Measurements from ENCODE around the gene DST.
"Not testable (repeated sequence)": the region's sequence is repeated elsewhere in the genome, so short reads cannot be mapped to it uniquely, and the experiment has no call there.

The DST gene

DNA sequence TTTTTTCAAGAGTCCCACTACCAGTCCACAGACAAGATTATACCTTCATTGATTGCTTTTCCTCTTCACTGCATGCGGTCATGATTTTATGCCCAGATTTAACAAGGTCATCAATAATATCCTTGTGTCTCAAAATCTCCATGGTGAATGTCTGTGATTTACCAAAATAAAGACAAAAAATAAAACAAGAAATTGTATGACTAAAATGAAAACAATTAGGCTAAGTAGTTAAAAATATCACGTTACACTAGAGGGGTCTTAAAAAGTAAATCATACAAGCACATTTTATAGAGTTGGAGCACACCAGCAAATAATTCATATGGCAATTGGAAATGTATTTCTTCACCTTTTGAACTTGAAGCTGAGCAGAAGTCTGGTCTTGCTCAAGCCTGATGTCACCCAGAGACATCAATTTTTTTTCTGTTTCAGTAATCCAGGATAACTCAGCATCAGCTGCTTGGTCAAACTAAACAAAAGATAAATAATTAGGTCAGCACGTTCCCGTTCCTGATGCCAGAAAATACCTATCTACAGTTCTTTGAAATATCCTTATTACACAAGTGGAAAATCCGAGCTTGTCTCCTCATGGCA, 125.4 kb downstream of the DST start:
- DNase-seq (ENCODE audit: low read depth, low spot score) = no peak

DNA sequence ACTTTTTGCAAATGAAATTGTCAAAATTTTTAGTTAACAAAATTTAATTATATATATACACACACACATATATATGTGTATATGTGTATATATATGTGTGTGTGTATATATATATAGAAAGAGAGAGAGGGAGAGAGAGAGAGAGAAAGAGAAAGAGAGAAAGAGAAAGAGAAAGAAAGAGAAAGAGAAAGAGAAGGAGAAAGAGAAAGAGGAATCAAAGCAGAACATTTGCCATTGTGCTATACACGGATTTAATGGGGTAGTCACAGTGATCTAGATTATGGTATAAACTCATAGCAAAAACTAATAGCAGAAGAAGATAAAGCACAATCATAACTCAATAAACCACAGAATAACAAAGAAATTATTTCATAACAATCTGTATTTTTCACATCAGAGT, 126.7 kb downstream of the DST start:
- DNase-seq (ENCODE audit: low read depth, low spot score) = no peak

DNA sequence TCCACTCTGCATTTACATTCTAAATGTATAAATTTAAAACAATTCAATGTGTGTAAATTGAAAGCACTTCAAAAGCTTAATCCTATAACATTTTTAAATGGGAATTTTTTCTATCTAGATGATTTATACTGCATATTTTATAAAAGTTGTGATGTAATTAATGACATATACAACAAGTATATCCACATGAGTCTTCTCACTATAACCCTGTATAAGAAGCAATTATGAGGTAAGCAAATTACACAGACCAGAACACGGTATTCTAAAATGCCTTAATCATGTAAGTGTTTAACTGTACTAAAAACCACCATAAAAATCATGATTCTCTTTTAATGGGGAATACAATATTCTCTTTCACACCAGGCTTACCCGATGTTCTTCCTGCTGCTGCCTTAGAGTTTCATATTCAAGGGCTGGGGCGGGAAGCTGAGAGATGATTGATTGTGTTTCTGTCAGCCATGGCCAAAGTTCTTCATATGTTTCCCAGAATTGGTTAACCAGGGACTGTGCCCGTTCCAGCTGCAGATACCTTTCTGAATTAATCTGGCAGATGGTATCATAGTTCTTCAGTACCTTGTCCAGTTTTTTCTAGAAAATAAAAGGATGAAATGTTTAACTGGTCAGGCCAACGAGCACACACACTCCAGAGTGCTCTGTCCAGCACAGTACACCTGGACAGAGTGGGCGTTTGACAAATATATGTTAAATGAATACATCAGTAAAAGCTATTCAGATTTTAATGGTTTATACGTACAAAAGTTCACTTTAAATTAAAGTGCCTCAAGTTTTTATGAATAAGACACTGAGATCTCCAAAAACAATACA, 127.4 kb downstream of the DST start:
- DNase-seq (ENCODE audit: low read depth, low spot score) = no peak

DNA sequence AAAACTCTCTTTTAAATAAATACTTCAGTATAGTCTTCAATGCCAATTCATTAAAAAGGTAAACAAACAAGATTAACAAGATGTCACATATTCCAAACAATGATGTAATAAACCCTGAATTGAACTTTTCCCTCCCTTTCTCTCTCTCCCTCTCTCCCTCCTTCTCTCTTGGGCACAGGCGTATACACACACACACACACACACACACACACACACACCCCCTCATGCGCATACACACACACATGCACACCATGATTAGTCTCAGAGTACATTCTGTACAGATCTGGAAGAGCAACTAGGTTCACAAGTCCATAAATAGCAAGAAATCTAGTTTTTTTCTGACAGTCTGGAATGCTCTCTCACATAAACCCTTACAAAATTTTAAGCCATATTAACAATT, 128.3 kb downstream of the DST start:
- no peak for DNase-seq (ENCODE audit: low read depth, low spot score)

DNA sequence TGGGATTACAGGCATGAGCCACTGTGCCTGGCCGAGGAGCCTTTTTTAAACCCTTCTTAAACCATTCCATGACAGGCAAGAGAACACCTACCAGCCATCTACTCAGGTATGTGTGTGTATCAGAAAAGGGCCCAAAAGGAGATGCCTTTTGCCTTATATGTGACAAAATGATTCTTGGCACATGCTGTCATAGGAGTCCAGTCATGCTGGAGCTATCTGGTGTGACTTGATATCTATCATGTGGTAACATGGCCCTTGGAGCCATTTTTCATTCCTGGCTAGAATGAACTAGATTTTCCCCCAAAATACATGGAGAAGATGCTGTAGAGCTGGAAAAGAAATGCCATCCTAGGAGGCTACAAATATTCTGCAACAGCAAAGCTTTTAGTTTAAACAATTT, 129.1 kb downstream of the DST start:
- no peak for DNase-seq (ENCODE audit: low read depth, low spot score)

DNA sequence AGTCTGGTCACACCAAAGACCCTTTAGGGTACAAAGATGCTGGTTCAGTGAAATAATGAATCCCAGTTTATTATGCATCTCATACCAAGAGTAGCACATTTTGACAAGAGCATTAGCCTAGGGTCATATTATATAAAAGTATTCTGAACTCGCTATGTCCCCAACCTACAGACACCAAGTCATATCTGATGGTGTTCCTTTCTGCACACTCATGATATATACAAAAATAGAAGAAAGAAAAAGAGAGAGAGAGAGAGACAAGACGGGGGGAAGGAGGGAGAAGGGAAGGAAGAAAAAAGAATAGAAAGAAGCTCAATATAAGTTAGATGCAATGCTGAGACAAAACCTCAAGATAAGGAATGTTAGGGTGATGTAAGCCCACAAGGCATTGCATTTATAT, 131.1 kb downstream of the DST start:
- no peak for DNase-seq (ENCODE audit: low read depth, low spot score)

DNA sequence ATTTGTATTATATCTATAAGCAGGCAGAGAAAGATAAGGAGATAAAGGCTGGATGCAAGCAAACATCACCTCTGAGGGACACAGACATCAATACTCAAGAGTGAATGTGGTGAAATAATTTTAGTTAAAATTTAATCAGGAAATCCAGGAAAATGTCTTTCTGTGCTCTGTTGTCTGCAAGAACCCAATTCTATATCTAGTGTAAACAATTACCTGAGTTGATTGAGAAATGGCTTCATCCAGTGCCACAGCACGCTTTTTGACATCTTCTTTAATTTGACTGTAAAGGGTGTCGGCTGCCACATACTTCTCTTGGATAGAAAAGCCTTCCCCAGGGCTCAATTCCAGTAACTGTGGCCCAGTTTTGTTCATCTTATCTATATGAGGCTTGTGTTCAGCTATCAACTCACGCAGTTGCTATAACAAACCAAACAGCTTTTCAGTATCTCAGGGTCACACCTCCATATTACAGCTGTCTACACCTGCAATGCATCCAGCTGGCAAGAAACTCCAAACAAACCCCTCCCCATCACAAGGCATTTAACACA, 131.6 kb downstream of the DST start:
- DNase-seq (ENCODE audit: low read depth, low spot score) = no peak

DNA sequence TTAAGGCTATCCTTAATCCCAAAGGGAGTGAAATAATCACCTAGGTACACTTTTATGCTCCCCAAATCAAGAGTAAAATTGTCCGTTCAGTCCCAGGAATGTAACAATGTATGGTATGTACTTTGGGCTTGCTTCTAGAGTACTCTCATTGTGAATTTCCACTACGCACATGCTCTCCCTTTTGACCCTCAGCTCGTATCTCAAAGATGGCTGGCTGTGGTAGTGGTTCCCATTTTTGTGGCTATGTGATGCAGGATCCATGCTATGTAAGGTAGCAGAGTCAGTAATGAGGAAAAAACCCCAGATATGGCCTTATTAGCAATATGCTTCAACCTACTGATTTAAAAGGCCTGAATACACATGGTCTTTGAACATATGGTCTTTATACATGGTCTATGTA, 133.7 kb downstream of the DST start:
- no peak for DNase-seq (ENCODE audit: low read depth, low spot score)

DNA sequence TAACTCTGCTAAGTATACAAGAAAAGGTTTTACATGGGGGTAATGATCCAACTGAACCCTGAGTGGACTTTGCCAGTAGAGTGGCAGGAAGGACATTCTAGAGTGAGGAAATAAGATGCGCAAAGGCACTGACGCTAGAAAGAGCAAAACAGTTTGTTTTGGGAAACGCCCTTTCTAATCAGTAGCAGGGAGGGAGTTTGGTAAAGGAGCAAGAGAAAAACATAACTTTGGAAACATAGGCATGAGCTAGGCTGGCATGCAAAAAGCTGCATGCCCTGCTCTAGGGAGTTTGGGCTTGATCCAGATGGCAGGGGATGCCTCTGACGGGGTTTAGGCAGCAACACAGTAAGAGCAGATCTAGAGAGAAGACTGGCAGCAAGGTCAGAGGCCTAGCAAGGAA, 135.2 kb downstream of the DST start:
- DNase-seq (ENCODE audit: low read depth, low spot score) = no peak

DNA sequence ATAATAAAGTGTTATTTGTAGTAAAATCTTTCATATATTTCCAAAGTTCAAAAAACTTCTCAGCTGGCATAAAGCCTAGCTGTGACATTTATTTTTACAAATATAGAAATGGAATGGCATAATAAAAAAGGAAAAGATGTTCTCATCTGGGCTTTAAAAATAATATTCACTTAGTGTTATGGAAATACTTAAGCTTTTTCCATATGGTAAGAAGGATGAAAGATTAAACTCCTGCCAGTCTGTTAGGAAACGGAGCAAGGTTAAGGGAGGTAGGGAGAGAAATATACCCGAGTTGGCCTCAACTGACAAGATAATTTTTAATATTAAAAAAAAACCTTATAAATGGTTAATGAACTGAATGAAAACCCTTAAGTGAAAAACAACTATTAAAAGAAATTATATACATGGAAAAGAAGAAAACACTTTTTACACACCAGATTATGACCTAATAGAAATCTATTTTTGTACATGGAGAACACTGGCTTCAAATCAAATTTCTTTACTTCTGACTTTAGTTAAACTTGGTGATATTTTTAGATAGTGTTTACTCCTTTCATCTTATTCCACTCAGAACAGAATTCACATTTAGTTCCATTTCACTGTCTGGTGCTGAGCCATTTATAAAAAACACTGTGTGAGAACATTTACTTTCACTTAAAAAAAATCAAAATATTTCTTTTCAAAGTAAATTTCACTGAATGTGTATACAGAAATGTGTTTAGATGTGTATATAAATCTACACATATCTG, 137.0 kb downstream of the DST start:
- no peak for DNase-seq (ENCODE audit: low read depth, low spot score)

DNA sequence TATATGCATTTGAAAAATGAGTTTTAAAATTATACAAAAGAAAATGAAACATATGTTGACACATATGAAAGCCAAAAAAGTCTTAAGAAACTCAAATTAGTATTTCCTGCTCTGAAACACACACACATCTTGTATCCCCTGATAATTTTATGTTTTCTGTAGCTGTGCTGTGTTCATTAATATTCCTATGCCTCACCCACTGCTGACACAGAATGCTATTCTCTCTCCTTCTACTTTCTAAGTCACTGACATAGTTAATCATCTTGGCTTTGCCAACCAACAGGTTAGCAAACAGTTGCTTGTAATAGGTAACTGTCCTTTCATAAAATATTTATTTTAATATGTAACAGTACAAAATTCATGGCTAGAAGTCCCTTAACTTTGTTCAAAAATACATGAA, 140.7 kb downstream of the DST start:
- DNase-seq (ENCODE audit: low read depth, low spot score) = no peak

DNA sequence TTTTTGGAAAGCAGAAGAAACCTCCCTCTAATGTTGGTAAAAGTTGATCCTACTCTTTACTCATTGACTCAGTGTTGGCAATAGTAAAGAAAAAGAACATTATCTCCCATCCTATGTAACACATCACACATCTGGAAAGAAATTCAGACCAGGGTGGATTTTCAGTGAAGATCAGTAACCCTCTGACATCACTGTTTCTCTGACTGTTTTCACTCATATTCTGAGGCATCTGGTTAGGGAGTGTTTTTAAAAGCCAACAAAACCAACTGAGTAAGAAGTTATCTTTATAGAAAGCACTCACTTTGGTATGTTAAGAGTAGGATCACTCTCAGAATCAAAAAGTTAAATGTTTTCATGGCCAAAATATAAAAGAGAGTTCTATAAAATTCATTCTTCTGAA, 143.6 kb downstream of the DST start:
- no peak for DNase-seq (ENCODE audit: low read depth, low spot score)

DNA sequence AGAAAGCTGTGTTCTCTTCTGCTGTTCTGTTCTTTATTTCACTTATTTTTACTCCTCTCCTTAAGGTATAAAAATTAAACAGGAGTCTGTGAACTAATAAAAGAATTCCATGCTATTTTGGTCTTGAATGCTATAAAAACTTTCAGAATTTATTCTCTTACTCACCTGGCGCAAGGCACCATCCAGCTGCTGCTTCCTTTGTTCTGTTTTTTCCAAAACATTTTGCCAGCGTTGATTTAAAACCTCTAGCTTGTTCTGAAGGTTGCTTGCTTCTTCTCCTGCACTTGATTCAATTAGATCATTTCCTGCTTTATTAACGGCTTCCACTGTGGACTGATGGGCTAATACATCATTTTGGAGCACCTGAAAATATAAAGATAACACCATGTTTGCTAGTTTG, 145.0 kb downstream of the DST start:
- no peak for DNase-seq (ENCODE audit: low read depth, low spot score)

DNA sequence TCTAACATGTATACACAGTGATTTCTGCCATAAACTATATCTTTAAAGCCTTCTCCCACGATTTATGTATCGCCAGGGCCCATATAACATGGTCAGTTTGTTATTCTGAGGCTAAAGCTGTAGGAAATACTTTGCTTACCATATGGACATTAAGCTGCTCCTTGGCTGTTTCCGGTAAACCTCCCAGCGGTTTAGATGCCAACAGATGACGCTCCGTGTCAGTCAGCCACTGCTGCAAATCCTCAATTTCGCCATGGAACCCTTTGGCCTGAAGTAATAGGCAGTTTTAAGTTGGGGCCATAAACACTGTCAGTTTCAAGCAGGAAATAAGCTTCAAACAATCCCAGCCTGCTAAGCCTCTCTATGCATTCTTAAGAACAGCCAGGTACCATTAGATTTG, 145.4 kb downstream of the DST start:
- DNase-seq (ENCODE audit: low read depth, low spot score) = no peak

DNA sequence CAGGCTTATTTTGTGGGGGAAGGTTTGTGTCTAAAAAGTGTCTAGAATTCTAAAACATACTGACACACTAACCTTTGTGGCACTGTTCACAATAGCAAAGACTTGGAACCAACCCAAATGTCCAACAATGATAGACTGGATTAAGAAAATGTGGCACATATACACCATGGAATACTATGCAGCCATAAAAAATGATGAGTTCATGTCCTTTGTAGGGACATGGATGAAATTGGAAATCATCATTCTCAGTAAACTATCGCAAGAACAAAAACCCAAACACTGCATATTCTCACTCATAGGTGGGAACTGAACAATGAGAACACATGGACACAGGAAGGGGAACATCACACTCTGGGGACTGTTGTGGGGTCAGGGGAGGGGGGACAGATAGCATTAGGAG, 146.0 kb downstream of the DST start:
- not testable (repeated sequence) for DNase-seq (ENCODE audit: low read depth, low spot score)

DNA sequence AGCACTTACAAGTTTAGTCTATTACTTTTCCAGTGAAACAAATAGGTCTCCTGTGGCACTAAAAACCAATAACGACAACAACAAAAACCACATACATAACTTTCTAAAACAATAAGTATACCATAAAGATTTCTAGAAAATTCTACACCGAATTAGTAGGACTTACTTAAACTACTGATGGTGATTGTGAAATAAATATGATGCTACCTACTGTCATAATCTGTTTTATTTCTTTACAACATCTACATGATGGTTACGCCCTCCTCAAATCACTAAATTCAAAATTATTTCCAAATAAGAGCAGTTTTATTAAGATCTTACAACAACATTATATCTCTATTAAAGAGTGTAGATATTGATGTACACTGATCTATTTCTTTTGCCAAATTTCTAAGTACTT, 147.0 kb downstream of the DST start:
- DNase-seq (ENCODE audit: low read depth, low spot score) = no peak

DNA sequence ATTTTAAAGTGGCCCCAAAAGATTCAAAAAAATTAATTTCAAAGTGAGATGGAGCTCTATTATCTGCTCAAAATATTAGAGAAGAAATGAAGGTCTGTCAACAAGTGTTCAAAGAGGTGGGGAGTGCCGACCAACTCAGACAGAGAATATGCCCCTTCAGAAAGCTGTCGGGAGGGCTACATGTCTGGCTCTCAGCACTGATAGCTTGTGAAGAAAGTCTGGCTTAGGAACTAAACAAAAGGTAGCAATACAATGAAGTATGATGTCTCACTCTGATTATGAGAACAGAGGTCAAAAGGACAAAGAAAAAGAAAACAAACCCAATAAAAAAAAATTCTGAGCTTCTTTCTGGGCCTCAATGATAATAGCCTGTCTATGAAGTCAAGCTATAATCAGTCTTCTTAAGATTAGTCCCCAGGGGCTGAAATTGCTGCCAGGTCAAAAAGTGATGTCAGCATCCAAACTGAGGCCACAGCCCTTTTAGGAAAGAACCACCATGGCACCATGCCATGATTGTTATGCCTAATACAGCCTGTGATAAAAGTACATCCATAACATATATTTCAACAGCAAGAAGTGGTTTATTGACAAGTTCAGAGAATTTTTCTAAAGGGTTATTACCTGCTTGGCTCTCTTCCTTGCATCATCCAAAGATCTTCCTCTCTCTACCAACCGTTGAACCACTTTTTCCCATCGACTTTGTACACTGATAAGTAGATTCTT, 150.9 kb downstream of the DST start:
- no peak for DNase-seq (ENCODE audit: low read depth, low spot score)

DNA sequence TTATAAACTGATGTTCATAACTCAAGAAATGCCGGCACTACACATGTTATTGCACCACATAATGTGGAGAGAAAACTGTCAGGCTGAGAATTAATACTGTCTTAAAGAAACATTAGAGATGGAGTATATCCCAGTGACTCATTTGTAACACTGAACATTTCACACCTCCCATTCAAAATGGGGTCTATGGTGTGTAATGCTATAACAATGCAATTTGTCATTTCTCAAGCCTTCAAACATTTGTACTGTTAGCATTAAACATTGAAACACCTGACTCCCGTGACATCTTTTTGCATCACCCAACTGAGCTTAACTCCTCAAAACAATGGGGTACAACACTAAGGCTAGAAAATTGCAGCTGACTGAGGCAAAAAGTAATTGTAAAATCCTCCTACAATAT, 151.7 kb downstream of the DST start:
- no peak for DNase-seq (ENCODE audit: low read depth, low spot score)

DNA sequence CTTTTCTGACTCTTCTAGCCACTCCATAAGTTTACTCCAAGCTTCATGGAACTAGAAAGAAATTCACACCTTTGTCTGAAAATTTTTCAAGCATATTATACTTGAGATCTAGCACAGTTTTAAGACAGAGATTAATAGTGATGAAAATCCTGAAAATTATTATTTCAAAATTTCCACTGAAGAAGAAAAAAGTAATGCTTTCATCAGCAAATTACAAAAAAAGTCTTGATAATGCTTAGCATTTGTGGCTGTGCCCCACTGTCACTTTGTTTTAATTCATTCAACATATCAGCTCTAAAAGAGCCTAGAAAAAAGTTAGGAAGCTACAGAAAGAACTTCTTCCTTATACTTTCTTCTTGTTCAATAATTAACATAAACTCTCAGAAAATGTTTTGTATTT, 153.1 kb downstream of the DST start:
- no peak for DNase-seq (ENCODE audit: low read depth, low spot score)

DNA sequence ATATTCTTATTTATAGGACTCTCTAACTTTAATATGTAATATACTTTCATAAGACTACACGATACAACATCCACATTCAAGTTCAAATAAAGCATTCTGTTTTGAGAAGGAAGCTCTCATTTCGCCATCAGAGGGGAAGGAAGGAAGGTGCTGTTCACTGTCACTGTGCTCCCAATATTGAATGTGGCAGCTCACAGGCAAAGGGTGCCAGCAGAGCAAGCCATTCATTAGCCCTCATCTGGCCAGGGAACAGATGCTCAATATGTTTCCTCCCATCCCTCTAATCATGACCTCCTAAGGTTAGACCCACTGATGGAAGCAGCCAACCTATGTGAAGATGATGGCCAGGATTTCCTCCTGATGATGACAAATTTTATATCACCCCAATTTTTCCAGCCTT, 154.4 kb downstream of the DST start:
- DNase-seq (ENCODE audit: low read depth, low spot score) = no peak

DNA sequence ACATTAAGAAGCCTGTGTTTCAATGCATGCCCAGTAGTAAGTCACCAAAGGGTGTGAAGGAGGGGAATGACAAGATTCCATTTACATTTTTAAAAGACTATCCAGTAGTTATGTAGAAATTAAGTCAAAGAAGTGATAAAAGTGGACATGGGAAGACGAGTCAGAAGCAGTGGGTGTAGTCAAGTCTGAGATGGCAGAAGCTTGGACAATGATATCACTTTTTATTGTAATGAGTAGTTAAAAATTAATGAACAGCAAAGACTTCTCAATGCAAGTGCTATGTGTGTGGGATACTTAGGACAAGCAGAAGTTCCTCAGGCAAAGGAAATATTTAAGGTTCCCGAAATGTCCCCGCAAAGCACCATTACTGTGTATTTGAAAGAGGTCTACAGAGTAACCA, 156.0 kb downstream of the DST start:
- DNase-seq (ENCODE audit: low read depth, low spot score) = no peak

DNA sequence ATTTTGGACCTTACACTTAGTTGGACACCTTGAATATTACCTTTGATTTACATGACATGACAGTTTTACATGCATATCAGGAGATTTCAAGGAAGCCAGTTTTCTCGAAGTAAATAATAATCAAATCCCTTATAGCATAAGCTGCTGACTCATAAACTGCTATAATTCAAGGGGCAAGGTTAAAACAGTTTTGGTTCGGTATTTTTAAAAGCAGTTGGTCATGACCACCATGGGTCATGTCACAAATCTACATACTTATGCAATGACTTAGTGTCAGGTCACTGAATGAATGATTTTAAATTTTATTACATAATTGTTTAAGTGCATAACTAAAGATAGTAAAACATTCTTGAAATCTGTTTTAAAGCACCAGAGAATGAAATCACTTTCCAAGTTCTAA, 158.0 kb downstream of the DST start:
- DNase-seq (ENCODE audit: low read depth, low spot score) = no peak
